BLaER1 (cell line): ENCODE results near the gene NR0B2.
A peak's percentile ranks its signal among the peaks of the same experiment; 100 is the strongest.
"Not testable (repeated sequence)": the region's sequence is repeated elsewhere in the genome, so short reads cannot be mapped to it uniquely, and the experiment has no call there.

ENCODE experiments used
- H3K27ac ChIP-seq: shearing (Covaris generic); formaldehyde crosslinking; 2 replicates; pipeline ENCODE4 v1.8.1; 2022
- H3K27me3 ChIP-seq: shearing (Covaris generic); formaldehyde crosslinking; 2 replicates; pipeline ENCODE4 v1.8.1; 2022
- H3K36me3 ChIP-seq: shearing (Covaris generic); formaldehyde crosslinking; 2 replicates; pipeline ENCODE4 v1.8.1; 2022
- H3K4me1 ChIP-seq: shearing (Covaris generic); formaldehyde crosslinking; 2 replicates; pipeline ENCODE4 v1.8.1; 2022
- H3K4me2 ChIP-seq: shearing (Covaris generic); formaldehyde crosslinking; 2 replicates; pipeline ENCODE4 v1.8.1; 2022
- H3K4me3 ChIP-seq: shearing (Covaris generic); formaldehyde crosslinking; 2 replicates; pipeline ENCODE4 v1.8.1; 2022
- H3K9ac ChIP-seq: shearing (Covaris generic); formaldehyde crosslinking; 2 replicates; pipeline ENCODE4 v1.8.1; 2022
- H3K9me3 ChIP-seq: shearing (Covaris generic); formaldehyde crosslinking; 2 replicates; pipeline ENCODE4 v1.8.1; 2022
- H4K20me1 ChIP-seq: shearing (Covaris generic); formaldehyde crosslinking; 2 replicates; pipeline ENCODE4 v1.8.1; 2022
- Cebpa-rat ChIP-seq: shearing (Covaris generic); IDR thresholded peaks from 2 replicates; pipeline ENCODE4 v1.8.1; 2022

Gene NR0B2

GRCh38 chr1:26874896-26875295, 38.9 kb downstream of the NR0B2 start:
- H3K4me2 ChIP-seq, result no peak overlapping the region
- no peaks in the 10 kb centered on the region for H3K9me3 ChIP-seq
- TF ChIP-seq Cebpa-rat, result no peak
- H3K36me3 ChIP-seq, result peaks cover 51% of the 10 kb centered on the region
- H3K4me3 ChIP-seq, result no peak overlapping the region
- H3K9ac ChIP-seq, result peak overlapping the region; percentile 52
- H4K20me1 ChIP-seq, result peaks cover 18% of the 10 kb centered on the region
- H3K27ac ChIP-seq, result no peak overlapping the region
- no peaks in the 10 kb centered on the region for H3K4me1 ChIP-seq
- H3K27me3 ChIP-seq, result no peaks in the 10 kb centered on the region

- not testable (repeated sequence) for H4K20me1 ChIP-seq, H3K4me3 ChIP-seq, H3K27ac ChIP-seq, H3K4me2 ChIP-seq, H3K9me3 ChIP-seq, H3K4me1 ChIP-seq, H3K9ac ChIP-seq, H3K27me3 ChIP-seq
- H3K36me3 ChIP-seq, result peaks cover 33% of the 10 kb centered on the region
These were observed 40.7 kb downstream of the NR0B2 start for GRCh38 chr1:26873097-26873496.

- Histone ChIP-seq H3K4me2 (peak overlapping the region; percentile 99), H3K27me3 (no peaks in the 10 kb centered on the region), H3K36me3 (no peaks in the 10 kb centered on the region), H3K9ac (peak overlapping the region; percentile 87), H4K20me1 (no peaks in the 10 kb centered on the region), H3K9me3 (no peaks in the 10 kb centered on the region), H3K4me1 (peaks cover 23% of the 10 kb centered on the region), H3K4me3 (peak overlapping the region; percentile 80), H3K27ac (peak overlapping the region; percentile 87)
- no peak for TF ChIP-seq Cebpa-rat
These were observed 48.9 kb downstream of the NR0B2 start for GRCh38 chr1:26864610-26865480.

GRCh38 chr1:26863685-26864077, 50.1 kb downstream of the NR0B2 start:
- Histone ChIP-seq H3K27me3 (no peaks in the 10 kb centered on the region), H3K4me2 (peak overlapping the region; percentile 99), H3K27ac (no peak overlapping the region), H3K36me3 (no peaks in the 10 kb centered on the region), H3K4me1 (peaks cover 23% of the 10 kb centered on the region), H3K4me3 (peak overlapping the region; percentile 80), H3K9ac (peak overlapping the region; percentile 78; the same call in 1 of the 2 replicates), H4K20me1 (no peaks in the 10 kb centered on the region), H3K9me3 (no peaks in the 10 kb centered on the region)
- TF ChIP-seq Cebpa-rat, result no peak

- Histone ChIP-seq H3K9me3 (no peaks in the 10 kb centered on the region), H3K27me3 (no peaks in the 10 kb centered on the region), H3K4me1 (peaks cover 23% of the 10 kb centered on the region), H3K27ac (no peak within 1 kb of the TSS; the same call in 1 of the 2 replicates), H3K4me2 (peak within 1 kb of the TSS; percentile 99), H3K36me3 (peaks cover 3% of the 10 kb centered on the region; the same call in 1 of the 2 replicates), H4K20me1 (no peaks in the 10 kb centered on the region), H3K4me3 (peak within 1 kb of the TSS; percentile 80), H3K9ac (peak within 1 kb of the TSS; percentile 78; the same call in 1 of the 2 replicates)
- no peak for TF ChIP-seq Cebpa-rat
These were observed 50.7 kb downstream of the NR0B2 start, which contains the start of gene SFN for GRCh38 chr1:26862781-26863684. TSS of gene SFN (plus strand) at chr1:26863149. CDS start at chr1:26863213, 64 bp downstream.

GRCh38 chr1:26861889-26862378, 51.8 kb downstream of the NR0B2 start:
- H3K27me3 ChIP-seq, result no peaks in the 10 kb centered on the region
- no peak overlapping the region for H3K9ac ChIP-seq
- H3K4me1 ChIP-seq, result peaks cover 23% of the 10 kb centered on the region
- no peaks in the 10 kb centered on the region for H3K9me3 ChIP-seq
- H3K4me3 ChIP-seq, result no peak overlapping the region
- no peak for TF ChIP-seq Cebpa-rat
- no peak overlapping the region for H3K27ac ChIP-seq
- no peak overlapping the region for H3K4me2 ChIP-seq
- H3K36me3 ChIP-seq, result peaks cover 14% of the 10 kb centered on the region; the same call in 1 of the 2 replicates
- H4K20me1 ChIP-seq, result no peaks in the 10 kb centered on the region
